LNCAP (cell line): ENCODE measurements around the gene HSDL2.

ENCODE experiments used
- CTCF ChIP-seq: fragments of 450-650 bp; IDR thresholded peaks from 2 replicates; pipeline ENCODE4 v1.5.1; 2017; ENCODE audit warnings: mild to moderate bottlenecking

HSDL2 gene

GRCh38 chr9:112484607-112485006 lies 104.7 kb downstream of the HSDL2 start:
- no peak for TF ChIP-seq CTCF

- no peak for TF ChIP-seq CTCF
Observed at GRCh38 chr9:112485574-112485973, 105.7 kb downstream of the HSDL2 start.

GRCh38 chr9:112486221-112487007 lies 106.5 kb downstream of the HSDL2 start, which contains the start of gene KIAA1958:
KIAA1958 (plus strand) TSS chr9:112486827; CDS start chr9:112574081, 87,254 bp downstream.
- no peak for TF ChIP-seq CTCF

GRCh38 chr9:112487008-112487798 lies 107.3 kb downstream of the HSDL2 start:
- TF ChIP-seq CTCF: no peak

GRCh38 chr9:112487799-112488340 lies 108.0 kb downstream of the HSDL2 start:
- TF ChIP-seq CTCF: no peak

GRCh38 chr9:112489039-112489546 lies 109.2 kb downstream of the HSDL2 start:
- TF ChIP-seq CTCF: no peak

GRCh38 chr9:112489876-112490666 lies 110.2 kb downstream of the HSDL2 start:
- no peak for TF ChIP-seq CTCF
